IPS DF 4.7 (cell line): ENCODE measurements around the gene SULF2.
"Not testable (repeated sequence)": the region's sequence is repeated elsewhere in the genome, so short reads cannot be mapped to it uniquely, and the experiment has no call there.

Experiments
- DNase-seq: peaks from one replicate; pipeline ENCODE4 v3.0.0-alpha.2; 2013; ENCODE audit warnings: low spot score; ENCODE audit errors: extremely low read depth

The SULF2 gene

DNA sequence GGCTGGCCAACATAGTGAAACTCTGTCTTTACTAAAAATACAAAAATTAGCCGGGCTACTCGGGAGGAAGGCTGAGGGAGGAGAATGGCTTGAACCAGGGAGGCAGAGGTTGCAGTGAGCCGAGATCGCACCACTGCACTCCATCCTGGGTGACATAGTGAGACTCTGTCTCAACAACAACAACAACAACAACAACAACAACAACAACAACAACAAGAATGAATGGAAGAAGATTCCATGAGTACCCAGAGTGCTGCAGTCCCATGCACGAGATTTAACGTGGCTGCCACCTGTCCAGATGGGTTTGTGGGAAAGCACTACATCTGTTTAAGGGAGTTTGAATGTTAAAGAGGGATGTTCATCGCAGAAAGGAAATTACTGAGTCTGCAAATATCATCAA, 19.7 kb upstream of the SULF2 start:
- DNase-seq, result not testable (repeated sequence)

DNA sequence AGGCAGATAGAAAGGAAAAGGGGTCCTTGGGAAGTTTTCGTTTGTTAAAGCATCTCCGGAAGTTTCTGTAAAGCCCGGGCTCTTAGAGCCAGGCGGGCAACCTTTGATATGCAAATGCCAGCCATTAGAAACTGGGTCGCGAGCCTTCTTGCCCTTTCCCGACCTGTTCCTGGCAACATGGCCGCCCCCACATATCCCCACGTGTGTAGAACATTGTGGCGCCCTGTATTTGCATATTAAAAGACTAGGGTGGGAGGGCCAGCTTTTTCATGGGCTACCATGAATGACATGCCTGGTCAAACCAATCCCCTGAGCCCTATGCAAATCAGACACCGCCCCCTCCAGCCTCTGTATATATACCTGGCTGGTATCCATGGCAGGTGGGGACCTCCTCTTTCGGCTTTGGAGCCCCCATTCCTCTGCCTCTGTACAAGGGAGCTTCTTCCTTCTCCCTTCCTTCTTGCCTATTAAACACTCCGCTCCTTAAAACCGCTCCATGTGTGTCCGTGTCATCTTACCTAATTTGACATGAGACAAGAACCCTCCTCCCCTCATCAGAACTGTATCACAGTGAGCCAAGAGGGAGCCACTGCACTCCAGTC, 19.0 kb upstream of the SULF2 start:
- DNase-seq, result not testable (repeated sequence)

DNA sequence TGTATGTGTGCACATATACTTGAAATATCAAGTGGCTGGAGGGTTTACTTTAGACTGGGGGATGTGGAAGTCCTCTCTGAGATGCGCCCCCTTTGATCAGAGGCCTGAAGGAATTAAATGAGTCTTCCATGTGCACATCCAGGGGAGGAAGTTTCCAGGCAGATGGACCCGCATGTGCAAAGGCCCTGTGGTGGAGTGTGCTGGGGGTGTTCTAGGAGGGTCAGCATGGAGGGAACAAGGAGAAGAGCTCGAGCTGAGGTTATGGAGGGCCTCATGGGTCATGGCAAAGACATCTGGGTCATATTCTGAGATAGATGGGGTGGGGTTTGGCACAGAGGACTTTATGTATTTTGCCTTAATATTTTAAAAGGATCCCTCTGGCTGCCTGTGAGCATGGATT, 17.7 kb upstream of the SULF2 start:
- DNase-seq, result no peak

- DNase-seq, result no peak
Measured at GRCh38 chr20:47802226-47802920, 17.1 kb upstream of the SULF2 start.

DNA sequence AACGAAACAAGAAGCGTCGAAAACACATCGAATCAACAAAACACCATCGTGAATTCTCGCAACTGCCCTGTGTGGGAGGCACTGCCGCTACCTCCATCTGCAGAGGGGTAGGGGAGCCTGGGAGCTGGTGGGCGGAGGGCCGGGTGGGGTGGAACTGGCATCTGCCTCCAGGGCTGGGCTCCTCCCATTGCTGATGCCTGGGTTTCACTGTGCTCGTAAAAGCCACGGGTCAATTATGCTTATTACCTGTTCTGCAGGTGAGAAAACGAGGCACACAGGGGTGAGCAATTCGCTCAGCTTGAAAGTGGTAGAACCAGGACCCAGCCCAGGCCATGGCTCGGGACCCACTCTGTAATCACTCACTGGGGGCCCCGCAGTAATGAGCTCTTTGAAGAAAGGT, 16.5 kb upstream of the SULF2 start:
- no peak for DNase-seq

DNA sequence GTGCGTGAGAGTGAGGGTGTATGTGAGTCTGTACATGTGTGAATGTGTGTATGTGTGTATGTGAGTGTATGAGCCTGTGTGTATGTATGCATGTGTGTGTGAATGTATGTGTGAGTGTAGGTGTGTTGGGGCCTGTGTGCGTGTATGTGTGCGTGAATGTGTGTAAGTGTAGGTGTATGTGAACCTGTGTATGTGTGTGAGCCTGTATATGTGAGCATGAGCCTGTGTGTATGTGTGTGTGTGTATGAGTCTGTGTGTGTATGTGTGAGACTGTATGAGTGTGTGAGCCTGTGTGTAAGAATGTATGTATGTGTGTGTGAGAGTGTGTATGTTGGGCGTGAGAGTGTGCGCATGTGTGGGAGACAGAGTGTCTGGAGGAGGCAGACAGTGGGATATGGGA, 15.8 kb upstream of the SULF2 start:
- DNase-seq, result no peak

- no peak for DNase-seq
Measured at GRCh38 chr20:47800623-47801022, 15.3 kb upstream of the SULF2 start.

DNA sequence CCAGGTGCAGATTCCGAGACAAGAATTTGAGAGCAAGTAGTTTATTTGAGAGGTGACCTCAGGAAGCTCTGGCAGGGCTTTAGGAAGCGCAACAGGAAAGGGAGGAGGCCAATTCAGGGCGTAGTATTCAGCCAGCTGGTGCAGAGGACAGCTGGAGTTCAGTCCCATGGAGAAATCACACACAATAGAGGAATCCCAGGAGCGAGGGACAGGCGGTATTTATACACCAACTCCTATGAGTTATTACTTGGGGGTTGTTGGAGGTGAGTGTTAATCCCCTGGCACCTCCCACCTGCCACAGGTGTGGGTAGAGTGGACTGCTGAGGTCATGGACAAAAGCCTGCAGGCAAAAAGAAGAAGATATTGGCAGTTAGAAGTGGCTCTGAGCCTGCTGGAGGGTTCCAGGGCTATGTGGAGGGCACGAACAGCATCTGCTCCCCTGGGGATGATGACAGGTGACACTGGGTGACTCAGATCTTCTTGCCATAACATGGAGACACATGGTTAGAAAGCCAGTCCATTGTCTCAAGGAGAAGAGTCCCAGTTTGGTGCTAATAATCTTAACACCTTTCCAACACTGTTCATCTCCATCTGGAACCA, 13.9 kb upstream of the SULF2 start:
- no peak for DNase-seq

DNA sequence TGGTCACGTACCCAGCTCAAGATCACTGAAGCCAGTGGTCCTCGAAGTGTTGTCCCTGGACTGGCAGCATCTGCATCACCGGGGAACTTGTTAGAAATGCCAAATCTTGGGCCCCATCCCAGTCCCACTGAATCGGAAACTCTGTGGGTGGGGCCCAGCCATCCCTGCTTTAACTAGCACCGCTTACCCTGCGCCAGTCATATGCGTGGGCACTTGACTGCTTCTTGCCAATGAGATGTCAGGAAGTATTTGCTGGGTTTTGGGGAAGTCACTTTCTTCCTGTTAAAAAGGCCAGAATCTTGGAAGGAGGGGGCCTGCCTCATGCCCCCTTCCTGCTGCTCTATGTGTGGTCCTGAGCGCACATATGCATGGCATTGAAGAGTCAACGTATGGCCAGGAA, 11.7 kb upstream of the SULF2 start:
- no peak for DNase-seq

DNA sequence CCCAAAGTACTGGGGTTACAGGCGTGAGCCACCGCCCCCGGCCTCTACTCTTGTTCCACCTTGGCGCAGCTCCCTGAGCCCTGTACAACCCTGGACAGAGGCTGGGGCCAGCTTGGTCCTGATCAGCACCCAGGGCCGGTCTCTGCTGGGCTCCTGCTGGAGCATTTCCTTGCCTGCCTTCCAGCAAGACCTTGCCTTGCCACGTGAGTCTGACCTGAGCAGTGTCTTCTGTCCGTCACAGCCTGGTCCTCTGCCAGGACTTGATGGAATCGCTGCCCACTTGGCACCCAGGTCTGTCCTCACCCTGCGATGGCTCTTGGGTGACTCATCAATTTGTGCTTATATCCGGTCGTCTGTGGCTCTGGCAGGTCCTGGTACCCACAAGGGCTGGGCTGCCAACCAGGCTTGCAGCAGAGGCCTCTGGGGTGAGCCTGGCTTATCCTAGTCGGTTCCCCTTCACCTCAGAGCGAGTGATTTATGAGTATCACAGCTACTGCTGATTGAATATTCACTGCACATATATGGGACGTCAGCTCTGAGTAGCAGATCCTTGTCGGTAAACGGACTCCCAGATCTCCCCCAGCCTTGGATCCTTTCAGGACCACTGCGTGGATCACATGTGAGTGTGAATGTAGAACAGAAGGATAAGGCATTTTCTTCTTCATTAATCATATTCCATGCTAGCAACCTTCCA, 10.1 kb upstream of the SULF2 start:
- DNase-seq, result no peak

GRCh38 chr20:47794264-47794663, 9.0 kb upstream of the SULF2 start:
- not testable (repeated sequence) for DNase-seq

DNA sequence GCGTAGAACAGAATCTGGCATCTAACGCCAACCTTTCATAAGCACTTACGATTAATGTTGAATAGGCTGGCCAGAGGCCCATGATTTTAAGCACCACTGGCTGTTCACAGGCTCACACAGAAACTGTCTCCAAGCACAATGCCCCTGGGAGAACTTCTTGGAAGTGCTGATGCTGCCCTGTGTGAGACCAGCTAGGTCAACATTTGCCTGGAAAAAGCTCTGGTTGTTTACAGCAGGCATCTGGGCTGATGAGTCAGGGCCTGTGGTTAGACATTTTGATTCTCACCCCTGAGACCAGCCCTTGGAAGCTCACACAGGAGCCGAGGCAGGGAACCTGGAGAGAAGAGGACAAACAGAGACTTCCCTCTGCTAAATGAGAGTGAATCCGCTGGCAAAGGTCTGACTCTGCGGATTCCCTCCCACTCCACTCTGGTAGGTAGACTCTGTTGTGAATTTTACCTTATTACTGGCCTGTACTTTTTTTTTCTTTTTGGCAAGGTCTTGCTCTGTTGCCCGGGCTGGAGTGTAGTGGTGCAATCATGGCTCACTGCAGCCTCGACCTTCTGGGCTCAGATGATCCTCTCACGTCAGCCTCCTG, 6.8 kb upstream of the SULF2 start:
- no peak for DNase-seq

DNA sequence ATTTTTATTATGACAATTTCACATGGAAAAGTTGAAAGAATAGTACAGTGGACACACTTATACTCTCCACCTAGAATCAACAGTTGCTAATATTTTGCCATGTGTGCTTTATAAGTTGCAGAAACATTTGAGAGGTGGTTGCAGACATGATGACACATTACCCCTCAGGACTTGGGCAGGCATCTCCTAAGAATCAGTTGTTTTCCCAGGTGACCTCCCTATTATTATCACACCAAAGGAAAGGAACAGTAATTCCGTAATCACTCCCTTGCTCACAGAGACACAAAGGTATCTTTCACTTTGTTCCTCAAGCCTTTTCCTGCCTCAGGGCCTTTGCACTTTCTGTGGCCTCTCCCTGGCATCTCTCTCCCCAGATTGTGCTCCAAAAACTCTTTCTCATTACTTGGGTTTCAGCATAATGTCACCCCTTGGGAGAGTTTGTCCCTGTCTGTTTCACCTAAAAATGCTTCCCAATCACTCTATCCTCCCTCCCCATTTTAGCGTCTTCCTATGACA, 5.9 kb upstream of the SULF2 start:
- no peak for DNase-seq

DNA sequence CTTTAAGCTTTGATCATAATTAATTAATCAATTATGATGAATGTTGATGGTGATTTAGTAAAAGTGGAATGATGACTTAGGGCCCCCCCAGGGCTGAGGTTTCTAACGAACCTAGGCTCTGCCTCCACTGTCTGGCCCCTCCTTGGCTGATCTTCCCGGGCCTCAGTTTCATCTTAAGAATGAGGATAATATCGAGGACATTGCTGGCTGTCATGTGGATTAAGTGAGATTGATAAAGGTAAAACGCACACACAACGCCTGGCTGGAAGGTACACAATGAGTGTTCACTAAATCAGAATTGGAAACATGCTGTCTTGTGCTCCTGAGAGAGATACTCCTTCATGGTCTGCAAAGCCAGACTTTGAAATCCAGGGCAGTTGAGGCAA, 5.3 kb upstream of the SULF2 start:
- no peak for DNase-seq

GRCh38 chr20:47789764-47790579, 4.7 kb upstream of the SULF2 start:
- DNase-seq, result no peak

GRCh38 chr20:47789081-47789763, 3.9 kb upstream of the SULF2 start:
- no peak for DNase-seq

GRCh38 chr20:47788741-47789080, 3.4 kb upstream of the SULF2 start:
- no peak for DNase-seq

GRCh38 chr20:47786765-47787107, 1.5 kb upstream of the SULF2 start:
- DNase-seq, result no peak

DNA sequence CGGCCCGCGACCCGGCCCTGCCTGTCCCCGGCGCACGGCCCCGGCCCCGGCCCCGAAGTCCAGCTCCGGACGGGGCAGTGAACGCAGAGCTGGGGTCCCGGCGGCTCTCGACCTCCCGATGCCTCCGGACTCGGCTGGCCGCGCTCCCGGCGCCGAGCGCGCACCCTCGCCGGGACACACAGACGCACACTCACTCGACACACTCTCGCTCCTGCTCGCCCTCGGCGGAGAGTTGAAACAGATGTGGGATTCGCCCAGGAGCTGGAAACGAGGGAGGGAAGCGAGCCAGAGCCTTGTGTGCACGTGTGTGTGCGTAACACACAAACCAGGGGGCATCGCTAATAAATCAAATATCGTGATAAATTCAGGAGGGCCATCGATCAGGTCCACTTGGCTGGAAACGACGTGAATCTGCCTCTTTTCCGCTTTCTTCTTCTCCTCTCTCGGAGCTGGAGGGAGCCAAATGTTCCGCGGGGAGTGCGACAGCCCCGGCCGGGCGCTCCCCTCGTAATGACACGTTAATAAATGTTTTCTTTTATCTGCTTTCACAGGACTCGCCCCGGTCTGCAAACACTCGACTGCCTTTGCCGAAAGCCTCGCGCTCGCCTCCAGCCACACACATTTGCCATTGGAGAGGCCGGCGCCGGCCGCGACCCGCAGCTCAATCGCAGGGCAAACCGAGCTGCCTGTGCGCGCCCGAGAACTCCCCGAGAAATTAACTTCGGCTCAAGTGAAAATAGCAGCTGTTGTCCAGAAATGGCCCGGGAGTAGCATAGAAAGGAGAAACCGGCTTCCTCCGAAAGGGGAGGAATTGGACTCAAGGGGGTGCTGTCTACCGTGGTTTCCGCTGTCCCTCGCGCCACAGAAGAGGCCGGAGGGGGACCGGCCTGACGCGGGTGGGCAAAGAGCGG, 828 bp upstream of the SULF2 start:
- no peak for DNase-seq
